GF-D8 (cell line): Measurements from ENCODE around the gene CHSY1.
"Not testable (repeated sequence)": the region's sequence is repeated elsewhere in the genome, so short reads cannot be mapped to it uniquely, and the experiment has no call there.

Experiments used
- DNase-seq: peaks from one replicate; lab custom pipeline; 2025; lab: John Stamatoyannopoulos, UW

Gene CHSY1, protein sequence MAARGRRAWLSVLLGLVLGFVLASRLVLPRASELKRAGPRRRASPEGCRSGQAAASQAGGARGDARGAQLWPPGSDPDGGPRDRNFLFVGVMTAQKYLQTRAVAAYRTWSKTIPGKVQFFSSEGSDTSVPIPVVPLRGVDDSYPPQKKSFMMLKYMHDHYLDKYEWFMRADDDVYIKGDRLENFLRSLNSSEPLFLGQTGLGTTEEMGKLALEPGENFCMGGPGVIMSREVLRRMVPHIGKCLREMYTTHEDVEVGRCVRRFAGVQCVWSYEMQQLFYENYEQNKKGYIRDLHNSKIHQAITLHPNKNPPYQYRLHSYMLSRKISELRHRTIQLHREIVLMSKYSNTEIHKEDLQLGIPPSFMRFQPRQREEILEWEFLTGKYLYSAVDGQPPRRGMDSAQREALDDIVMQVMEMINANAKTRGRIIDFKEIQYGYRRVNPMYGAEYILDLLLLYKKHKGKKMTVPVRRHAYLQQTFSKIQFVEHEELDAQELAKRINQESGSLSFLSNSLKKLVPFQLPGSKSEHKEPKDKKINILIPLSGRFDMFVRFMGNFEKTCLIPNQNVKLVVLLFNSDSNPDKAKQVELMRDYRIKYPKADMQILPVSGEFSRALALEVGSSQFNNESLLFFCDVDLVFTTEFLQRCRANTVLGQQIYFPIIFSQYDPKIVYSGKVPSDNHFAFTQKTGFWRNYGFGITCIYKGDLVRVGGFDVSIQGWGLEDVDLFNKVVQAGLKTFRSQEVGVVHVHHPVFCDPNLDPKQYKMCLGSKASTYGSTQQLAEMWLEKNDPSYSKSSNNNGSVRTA

DNA sequence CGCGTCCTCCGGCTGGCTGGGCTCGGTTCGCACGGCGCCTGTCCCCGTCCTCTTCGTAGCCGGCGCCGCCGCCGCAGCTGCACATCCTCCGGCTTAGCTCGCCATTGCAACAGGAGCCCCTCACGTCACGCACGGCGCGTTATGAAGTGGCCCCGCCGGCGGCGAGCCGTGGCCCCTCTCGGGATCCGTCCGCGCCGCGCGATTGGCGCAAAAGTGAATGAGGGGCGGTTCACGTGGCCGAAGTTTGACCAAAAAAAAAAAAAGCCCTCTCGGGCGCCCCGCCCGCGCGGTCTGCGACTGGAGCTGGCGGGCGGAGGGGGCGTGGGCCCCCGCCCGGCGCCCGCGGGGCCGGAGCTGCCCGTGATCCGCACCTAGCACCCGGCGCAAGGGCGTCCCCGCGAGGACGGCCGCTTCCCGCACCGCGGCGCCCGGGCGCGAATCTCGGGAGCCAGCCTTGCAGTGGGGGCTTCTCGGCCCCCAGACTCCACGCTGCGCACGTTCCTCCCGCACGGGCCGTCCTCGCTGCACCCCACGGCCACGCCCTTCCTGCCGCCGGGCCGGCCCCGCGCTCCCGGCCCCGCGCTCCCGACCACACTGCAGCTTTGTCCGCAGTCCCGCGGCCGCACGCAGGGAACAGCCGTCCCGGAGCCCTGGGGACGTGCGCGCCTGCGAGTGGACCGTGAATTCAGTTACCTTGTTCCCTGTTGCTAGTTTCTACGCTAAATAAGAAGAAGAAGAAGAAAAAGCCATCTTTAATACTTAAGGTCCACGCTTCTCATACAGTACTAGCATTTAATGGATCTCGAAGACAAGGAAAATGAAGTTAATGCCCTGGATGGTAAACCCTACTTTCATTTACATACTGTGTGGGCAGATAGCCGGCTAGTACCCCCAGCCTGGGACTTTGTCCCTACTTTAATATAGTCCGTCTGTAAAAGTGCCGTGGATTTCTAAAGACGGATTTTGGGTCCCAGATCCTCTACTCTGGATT lies at the start of gene CHSY1:
CHSY1 (minus strand) TSS at position 219 of the 991 bp plus-strand sequence. CDS start 592 bp downstream, outside the sequence.
- peak; percentile 78 for DNase-seq

DNA sequence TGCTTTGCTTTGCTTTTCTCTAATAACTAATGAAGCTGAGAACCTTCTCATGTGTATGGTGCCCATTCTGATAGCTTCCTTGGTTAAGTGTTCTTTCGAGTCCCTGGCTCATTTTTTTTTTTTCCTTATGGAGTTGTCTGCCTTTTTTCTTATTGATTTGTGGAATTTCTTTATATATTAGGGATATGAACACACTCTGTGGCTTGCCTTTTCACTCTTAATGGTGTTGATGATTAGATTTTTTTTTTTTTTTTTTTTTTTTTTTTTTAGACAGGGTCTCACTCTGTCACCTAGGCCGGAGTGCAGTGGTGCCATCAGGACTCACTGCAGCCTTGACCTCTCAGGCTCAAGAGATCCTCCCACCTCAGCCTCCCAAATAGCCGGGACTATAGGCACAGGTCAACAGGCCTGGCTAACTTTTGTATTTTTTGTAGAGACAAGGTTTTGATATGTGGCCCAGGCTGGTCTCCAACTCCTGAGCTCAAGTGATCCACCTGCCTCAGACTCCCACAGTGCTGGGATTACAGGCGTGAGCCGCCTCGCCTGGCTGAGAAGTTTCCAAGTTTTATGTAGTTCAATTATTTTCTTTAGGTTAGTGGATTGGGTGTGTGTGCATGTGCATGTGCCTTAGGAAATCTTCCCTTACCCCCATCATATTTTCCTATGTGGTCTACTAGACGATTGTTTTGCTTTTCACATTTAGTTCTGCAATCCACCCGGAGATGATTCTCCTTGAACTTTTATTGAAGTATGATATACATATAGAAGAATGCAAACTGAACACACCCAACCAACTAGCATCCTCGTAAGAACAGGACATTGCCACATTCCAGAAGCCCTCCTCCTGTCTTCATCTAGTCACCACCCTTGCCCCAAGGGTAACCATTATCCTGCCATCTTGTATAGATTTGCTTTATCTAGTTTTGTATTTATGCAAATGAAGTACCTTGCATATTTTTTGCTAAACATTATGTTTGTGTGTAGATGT lies 44.9 kb upstream of the CHSY1 start:
- DNase-seq = no peak

DNA sequence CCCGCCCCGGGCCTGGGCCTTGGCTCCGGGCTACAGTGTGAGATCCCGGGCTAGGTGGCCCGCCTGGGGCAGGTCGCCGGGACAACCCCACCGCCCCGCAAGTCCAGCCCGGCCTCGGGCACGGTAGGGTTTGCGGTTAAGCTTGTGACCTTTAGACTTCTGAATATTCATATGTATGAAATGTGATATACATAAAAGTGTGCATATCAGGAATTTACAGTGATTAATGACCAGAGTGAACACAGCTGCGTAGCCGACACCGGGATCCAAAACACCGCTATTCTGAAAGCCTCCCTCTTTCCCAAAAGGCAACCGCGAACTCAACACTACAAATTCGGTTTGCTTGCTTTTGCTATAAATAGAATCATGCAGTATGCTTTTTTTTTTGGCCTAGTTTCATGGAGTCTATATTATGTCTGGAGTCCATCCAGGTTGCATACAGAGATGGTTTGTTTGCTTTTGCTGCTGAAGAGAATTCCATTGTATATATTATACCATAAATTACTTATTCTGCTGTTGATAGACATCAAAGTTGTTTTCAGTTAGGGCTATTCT lies 43.8 kb upstream of the CHSY1 start:
- no peak for DNase-seq

DNA sequence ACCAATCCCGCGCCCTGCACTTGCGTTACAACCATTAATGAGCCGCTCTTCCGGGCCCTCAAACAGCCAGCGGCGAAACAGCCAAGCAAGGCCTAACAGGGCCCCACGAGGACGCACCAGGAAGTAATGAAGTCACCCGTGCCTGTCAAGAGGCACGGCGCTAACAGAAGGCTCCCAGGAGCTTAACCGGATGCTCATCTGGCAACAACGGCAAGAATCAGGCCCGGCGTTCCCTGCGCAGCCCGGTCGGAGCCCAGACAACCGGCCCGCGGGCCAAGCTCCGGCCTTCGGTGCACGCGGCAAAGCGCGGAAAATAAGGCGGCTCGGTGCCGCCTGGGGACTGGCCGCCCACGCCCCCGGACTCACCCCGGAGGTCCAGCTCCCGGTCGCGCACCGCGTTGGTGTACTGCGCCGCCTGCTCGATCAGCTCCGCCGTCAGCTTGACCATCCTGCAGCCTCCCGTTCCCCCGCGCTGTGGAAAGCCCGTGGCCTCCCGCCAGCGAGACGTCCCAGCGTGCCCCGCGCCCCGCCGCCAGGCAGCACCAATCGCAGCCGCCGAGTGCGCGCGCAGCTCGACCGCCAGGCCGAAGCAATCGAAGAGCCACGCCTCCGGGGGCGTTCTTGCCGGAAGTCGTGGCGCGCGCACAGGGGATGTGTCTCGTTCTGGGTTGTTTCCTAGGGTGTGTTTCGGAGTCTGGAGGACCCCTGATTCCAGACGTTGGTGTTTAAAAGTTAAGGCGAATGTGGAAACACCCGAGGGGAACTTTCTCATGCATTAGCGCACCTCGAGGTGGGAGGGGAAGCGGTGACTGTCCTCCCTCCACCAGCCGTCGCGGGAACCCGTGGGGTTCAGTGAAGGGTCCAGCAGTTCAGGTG lies 43.1 kb upstream of the CHSY1 start, which contains the start of gene SNRPA1:
SNRPA1 (minus strand) TSS at position 518 of the 876 bp plus-strand sequence; CDS start at position 448, 70 bp downstream.
- peak; percentile 71 for DNase-seq

DNA sequence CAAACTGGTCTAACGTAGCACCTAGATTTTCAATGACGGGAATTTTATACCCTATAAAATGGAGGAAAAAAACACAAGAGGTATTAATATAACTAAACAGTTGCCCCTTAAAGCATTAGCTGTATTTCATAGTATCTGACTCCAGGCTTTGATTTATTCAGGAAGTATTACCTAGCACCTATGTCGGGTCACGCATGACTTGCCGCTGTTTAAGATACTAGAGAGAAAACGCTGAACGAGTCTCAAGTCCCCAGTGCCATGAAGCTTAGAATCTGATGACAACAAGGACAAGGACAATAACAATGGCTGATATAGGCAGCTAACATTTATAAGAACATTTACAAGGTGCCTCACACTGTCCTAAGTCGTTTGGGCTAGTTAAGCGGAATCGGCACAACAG lies 41.3 kb upstream of the CHSY1 start:
- DNase-seq = no peak

DNA sequence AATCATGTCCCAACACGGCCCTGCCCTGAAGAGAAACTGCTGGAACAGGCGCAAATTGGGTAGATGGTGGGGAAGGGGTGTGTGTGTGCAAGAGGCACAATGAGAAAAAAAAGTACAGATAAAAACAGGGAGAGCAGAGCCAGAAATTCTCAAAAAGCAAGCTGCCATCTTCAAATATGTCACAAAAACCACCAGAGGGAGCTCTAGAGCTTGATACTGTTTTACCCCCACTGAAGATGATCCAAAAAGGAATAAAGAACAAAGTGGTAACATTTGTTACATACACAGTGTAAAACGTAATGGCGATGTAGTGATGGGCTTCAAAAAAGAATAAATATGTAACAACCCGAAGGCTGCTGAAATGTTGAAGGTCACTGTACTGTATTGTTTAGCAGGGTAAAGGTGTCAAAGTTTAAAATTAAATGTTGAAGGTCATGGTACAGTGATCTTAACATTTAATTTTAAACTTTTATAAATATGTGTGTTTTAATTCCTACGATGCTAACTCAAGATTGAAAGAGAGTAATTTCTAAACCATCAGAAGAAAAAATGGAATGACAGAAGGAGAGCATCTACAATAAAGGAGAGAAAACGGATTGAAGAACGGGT lies 37.2 kb upstream of the CHSY1 start:
- peak; percentile 10 for DNase-seq

DNA sequence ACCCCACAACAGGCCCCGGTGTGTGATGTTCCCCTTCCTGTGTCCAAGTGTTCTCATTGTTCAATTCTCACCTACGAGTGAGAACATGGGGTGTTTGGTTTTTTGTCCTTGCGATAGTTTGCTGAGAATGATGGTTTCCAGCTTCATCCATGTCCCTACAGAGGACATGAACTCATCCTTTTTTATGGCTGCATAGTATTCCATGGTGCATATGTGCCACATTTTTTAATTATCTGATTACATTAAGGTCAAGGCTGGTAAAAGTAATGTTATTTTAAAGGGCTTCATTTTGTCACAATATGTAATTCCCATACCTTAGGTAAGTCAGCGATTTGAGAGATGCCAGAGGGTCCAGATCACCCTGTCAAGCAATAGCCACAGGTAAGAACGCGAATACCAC lies 35.5 kb upstream of the CHSY1 start:
- DNase-seq = not testable (repeated sequence)

DNA sequence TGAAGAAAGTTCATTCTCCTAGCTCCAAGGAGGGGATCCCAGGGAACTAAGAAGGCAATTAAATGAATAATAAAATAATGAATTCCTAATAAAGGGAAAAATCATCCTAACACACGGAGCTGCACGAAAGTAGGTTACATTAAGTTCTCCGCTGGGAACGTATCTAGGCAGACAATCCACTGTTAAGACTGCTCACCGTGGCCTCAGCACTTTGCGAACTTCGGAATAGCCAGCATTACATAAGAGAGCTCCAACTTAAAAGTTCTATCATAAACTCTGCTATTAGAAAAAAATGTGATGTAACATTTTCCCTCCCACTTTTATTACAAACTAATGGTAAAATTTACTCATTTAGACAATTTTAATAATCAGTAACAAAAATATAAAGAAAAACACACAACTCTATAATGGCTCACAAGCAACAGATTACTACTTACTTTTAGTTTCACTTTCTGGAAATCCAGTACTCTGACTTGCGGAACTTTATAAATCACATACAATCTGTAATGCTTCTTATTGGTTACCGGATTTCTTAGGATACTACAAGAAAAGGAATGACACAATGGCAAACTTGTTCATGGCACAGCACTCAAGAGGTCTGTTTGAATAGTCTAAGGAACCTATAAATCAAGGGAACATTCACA lies 34.7 kb upstream of the CHSY1 start:
- DNase-seq = no peak

DNA sequence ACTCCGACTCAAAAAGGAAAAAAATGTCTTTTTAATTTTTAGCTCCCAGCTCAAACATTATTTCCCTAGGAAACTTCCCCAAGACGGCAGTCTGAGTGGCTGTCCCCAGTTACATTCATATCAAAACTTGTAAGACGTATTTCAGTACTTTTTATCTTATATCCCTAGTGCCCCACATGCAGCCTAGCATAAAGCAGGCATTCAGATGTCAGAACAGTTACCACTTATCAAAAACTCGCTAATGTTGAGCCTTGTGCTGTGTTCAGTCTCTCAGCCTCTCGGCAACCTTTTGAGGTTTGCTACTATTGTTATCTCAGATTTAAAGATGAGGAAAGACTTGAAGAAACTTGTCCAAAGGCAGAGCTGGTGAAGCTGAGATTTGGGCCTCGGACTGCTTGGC lies 32.1 kb upstream of the CHSY1 start:
- DNase-seq = no peak

DNA sequence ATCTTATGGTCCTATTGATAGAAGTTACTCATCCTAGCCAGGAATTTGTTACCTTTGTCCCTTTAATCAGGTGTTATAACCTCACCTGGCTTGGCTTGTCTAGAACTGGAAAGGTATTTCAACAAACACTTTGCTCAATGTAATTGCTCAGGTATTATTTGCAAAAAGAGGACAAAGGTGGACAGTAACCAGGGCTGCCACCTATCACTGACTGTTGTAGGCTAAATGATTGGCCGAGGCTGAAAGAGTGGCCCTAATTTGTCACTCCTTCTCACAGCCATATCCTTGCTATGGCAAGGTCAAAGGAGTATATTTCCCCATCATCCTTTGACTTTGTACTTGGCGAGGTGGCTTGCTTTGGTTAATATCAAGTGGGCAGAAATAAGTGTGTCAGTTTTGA lies 28.2 kb upstream of the CHSY1 start:
- no peak for DNase-seq

DNA sequence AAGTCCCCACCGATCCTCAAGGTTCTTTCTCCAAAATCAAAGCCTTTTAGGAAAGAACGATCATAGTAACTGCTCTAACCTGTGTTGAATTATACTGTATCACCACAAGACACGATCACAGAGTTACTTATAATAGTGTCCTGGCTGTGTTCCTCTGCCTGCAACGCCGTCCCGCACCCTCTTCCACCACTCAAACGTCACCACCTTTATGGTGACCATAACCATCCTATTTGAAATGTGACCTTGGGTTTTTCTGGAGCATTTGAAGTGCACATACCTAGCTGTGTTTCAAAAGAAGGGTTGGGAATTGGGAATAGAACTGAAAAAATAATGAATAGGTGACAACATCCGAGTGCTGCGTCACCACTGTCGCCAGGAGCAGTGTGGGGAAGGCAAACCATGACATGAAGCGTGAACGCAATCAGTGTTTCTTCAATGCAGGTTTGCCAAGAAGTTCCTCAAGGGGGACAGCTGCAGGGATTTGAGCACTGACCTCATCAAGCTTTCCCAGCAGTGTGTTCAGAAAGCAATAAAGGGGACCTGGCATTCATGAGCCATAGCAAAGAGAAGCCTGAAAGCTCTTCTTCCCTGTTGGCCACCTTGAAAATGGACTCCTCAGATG lies 26.2 kb upstream of the CHSY1 start:
- no peak for DNase-seq

DNA sequence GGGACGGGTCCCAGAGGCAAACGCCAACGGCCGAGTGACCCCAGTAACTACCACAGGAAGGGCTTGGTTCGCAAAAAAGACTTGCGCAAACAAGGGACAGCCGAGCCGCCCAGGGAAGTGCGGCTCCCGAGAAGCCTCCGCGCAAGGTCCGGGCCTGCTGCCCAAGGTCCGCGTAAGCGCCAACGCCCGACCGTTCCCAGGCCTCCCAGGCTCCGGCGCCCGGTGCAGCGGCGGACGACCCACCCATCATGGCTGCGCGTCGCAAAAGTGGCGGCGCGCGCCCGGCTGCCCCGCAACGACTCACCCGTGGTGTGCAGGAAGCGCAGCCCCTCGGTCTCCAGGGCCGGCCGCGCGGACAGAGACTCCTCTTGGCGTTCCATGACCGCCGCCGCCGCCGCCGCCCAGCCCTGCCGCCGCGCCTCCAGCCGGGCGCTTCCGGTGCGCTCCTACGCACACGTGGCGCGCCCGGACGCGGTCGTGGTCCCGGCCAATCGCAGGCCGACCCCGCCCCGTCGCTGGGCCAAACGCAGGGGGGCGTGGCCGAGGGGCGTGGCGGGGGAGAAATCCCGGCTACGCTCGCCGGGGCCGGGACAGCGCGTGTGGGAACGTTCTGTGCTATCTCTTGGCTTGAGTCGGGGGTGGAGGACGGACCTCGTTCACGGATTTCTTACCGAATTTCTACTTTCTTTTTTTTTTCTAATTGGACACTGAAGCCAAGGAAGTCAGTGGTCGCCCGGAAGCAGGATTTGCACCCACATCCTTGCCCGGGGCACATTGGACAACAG lies 25.4 kb upstream of the CHSY1 start, which contains the start of gene SELENOS:
SELENOS (minus strand) TSS at position 448 of the 785 bp plus-strand sequence; CDS start at position 380, 68 bp downstream.
- DNase-seq = peak; percentile 62

DNA sequence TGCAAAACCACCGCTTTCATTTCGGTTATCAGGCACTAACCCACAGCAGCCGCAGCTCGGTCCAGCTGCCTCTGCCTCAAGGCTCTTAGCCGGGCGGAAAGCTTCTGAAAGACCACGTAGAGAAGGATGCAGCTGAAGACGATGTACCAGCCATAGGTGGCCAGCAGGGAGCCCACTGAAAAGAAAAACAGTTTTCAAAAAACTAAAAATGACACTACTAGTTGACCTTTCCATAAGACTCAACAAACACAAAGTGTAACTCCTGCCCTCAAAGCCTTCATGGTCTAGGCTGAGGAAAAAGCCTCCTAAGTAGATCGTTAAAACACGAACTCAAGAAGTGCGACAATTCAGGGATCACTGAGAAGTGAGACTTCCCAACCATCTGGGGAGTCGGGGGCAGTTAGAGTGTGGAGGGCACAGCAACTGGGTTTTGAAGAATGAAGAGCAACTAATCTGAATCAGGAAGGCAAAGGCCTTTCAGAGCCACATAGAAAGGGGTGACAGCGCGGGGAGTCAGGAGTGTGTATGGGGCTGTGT lies 24.7 kb upstream of the CHSY1 start:
- DNase-seq = no peak

DNA sequence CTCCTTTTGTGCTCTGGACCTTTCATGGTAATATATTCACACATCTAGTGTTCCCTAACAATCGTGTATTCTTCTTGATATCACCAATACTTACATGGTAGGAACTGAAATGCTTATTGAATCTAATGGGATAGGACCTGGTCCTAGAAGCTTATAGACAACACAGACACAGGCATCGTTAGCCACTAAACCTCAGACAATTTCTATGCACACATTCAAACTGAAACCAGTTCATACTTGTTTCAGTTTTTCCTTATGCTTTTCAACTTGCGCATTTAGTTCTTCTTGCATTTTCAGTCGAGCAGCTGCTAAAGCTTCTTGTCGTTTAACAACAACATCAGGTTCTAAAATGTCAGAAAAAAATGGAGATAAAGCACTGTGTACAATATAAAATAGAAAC lies 23.2 kb upstream of the CHSY1 start:
- DNase-seq = no peak

DNA sequence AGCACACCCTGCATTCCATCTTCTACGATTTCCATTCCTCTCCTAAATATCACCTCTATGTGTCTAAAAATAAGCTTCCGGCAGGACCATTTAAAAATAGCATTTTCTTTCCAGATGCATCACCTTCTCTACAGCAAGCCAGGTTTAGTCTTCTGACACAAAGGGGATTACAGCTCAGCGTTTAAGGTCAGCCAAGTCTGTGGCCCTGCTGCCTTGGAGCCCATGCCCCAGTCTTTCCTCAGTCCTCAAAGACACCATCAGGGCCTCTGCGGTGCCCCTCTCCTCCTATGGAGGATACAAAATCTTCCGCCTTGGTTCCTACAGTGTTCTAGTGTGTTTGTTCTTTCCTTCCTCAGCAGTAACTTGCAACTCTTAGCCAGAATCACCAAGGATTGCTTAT lies 21.7 kb upstream of the CHSY1 start:
- no peak for DNase-seq

DNA sequence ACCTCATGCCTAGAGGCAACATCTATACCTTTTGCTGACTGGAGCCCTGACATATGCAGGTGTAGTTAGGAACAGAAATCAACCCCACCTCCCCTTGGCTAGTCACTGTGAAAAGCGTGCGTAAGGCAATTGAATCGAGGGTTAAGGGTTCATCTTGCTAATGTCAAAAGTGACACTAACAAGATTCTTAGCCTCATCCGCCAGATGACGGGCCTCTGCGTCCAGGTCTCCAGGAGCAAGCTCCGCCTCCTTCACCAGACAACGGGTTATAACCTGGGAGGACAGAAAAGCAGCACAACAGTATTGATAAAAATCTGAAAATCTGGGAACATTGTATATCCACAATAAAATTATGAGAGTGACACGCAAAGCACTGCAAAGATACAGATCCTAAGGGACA lies 20.7 kb upstream of the CHSY1 start:
- no peak for DNase-seq
